MCF 10A (cell line): Measurements from ENCODE around the gene ZBTB38. TPM values are rescaled to one million over a fixed set of nuclear protein-coding genes. Genes with fewer than 3 reads are reported as not detected.

Experiments
- BruUV-seq: library from RNA; stranded (reverse); fragments of 400-500 nt; replicated peaks from 2 replicates; lab custom pipeline; 2021; lab: Mats Ljungman, UMichigan
- CTCF ChIA-PET: fragments of 300-600 bp; sonication (Branson Sonifier 250); formaldehyde crosslinking; extraction: SDS; loops from one replicate; lab custom pipeline; 2021; ENCODE audit warnings: antibody characterized with exemption, inconsistent platforms; lab: Yijun Ruan, JAX
- POLR2A ChIA-PET: fragments of 300-600, 350-650 bp; sonication (Branson Sonifier 250); formaldehyde crosslinking; extraction: SDS; loops from one replicate; lab custom pipeline; 2020; ENCODE audit warnings: antibody characterized with exemption, inconsistent platforms; lab: Yijun Ruan, JAX
- DNase-seq: peaks from one replicate; pipeline ENCODE4 v3.0.0-alpha.2; 2018; ENCODE audit not compliant: unreplicated experiment
- H3K27ac Mint-ChIP-seq: one replicate; pipeline ENCODE4 v1.8.0; 2022; ENCODE audit warnings: mild to moderate bottlenecking, low read depth, mixed read lengths; ENCODE audit not compliant: unreplicated experiment
- H3K27me3 Mint-ChIP-seq: one replicate; pipeline ENCODE4 v1.8.0; 2022; ENCODE audit warnings: mixed read lengths; ENCODE audit not compliant: insufficient read depth, unreplicated experiment
- H3K36me3 Mint-ChIP-seq: one replicate; pipeline ENCODE4 v1.8.0; 2022; ENCODE audit warnings: mild to moderate bottlenecking, moderate library complexity, mixed read lengths; ENCODE audit not compliant: insufficient read depth, unreplicated experiment
- H3K4me1 Mint-ChIP-seq: one replicate; pipeline ENCODE4 v1.8.0; 2022; ENCODE audit warnings: mixed read lengths; ENCODE audit not compliant: insufficient read depth, unreplicated experiment
- H3K4me3 Mint-ChIP-seq: one replicate; pipeline ENCODE4 v1.8.0; 2022; ENCODE audit warnings: mild to moderate bottlenecking, moderate library complexity, mixed read lengths; ENCODE audit not compliant: unreplicated experiment
- H3K9me3 Mint-ChIP-seq: one replicate; pipeline ENCODE4 v1.8.0; 2022; ENCODE audit warnings: mixed read lengths; ENCODE audit not compliant: unreplicated experiment
- intact Hi-C: fragments of 100-400 bp; cut with micrococcal nuclease; formaldehyde crosslinking; loops from 2 replicates; pipeline ENCODE4 v1.14.1; 2022
- total RNA-seq: library from RNA; stranded (reverse); gene quantifications from 2 replicates; pipeline ENCODE4 v1.2.3, GENCODE V29; 2022
- TF ChIP-seq, protein P1 (sequence below): fragments of 200-600 bp; IDR thresholded peaks from one replicate; pipeline ENCODE4 v1.8.0; 2022; ENCODE audit warnings: antibody characterized with exemption, mild to moderate bottlenecking; ENCODE audit not compliant: unreplicated experiment

ZBTB38 gene
- total RNA-seq, 1 experiment from 2014 or later, result 168 TPM

- Mint-ChIP-seq H3K36me3 (peaks cover 67% of the 10 kb centered on the region), H3K9me3 (no peaks in the 10 kb centered on the region), H3K27ac (peak overlapping the region; percentile 98), H3K4me3 (peak overlapping the region; percentile 73), H3K27me3 (no peaks in the 10 kb centered on the region), H3K4me1 (peaks cover 56% of the 10 kb centered on the region)
- DNase-seq, result peak; percentile 93
- ChIA-PET POLR2A (interaction anchor here (0.9 to 9.9 kb wide), 3 partner anchors 16 to 58 kb away, joined by 3 to 349 read pairs (median 210); no protein-coding TSS in a partner anchor), CTCF (interaction anchor here (0.7 to 2.5 kb wide), 11 partner anchors 9 to 85 kb away, joined by 3 to 12 read pairs (median 4); no protein-coding TSS in a partner anchor)
- intact Hi-C loops, result no loop called here
- BruUV-seq, result no TSS peak
- TF ChIP-seq, protein P1, sequence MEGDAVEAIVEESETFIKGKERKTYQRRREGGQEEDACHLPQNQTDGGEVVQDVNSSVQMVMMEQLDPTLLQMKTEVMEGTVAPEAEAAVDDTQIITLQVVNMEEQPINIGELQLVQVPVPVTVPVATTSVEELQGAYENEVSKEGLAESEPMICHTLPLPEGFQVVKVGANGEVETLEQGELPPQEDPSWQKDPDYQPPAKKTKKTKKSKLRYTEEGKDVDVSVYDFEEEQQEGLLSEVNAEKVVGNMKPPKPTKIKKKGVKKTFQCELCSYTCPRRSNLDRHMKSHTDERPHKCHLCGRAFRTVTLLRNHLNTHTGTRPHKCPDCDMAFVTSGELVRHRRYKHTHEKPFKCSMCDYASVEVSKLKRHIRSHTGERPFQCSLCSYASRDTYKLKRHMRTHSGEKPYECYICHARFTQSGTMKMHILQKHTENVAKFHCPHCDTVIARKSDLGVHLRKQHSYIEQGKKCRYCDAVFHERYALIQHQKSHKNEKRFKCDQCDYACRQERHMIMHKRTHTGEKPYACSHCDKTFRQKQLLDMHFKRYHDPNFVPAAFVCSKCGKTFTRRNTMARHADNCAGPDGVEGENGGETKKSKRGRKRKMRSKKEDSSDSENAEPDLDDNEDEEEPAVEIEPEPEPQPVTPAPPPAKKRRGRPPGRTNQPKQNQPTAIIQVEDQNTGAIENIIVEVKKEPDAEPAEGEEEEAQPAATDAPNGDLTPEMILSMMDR, result no peak
Measured at GRCh38 chr3:141370065-141370533, 1.8 kb downstream of the ZBTB38 start.

DNA sequence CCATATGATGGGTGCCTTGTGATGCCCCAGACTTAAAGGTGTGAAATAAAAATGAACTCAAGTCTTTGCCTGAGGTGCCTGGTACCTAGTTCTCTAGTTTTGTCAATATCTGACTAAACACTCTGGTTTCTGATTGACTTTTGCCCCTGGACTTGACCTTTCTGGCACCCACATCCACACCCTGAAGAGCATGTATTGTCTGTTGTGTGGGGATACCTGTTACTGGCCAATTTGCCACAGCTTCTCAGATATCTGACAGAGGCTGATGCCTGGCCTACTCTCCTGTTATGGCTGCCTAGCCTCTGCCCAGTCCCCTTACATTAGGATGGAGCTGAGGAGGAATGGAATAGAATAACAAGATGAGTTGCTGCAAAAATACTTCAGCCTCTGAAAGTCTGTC is 3.6 kb downstream of the ZBTB38 start:
- BruUV-seq, result no TSS peak
- Mint-ChIP-seq H3K9me3 (no peaks in the 10 kb centered on the region), H3K27ac (peak overlapping the region; percentile 42), H3K4me1 (peaks cover 56% of the 10 kb centered on the region), H3K27me3 (no peaks in the 10 kb centered on the region), H3K4me3 (peak overlapping the region; percentile 51), H3K36me3 (peaks cover 84% of the 10 kb centered on the region)
- intact Hi-C loops, result no loop called here
- no peak for DNase-seq
- ChIA-PET POLR2A (interaction anchor here (1.1 to 9.9 kb wide), 5 partner anchors 10 to 60 kb away, joined by 3 to 349 read pairs (median 4); no protein-coding TSS in a partner anchor), CTCF (interaction anchor here (0.6 to 2.5 kb wide), 9 partner anchors 11 to 278 kb away, joined by 3 to 12 read pairs (median 4); no protein-coding TSS in a partner anchor)
- TF ChIP-seq, protein P1, result no peak

DNA sequence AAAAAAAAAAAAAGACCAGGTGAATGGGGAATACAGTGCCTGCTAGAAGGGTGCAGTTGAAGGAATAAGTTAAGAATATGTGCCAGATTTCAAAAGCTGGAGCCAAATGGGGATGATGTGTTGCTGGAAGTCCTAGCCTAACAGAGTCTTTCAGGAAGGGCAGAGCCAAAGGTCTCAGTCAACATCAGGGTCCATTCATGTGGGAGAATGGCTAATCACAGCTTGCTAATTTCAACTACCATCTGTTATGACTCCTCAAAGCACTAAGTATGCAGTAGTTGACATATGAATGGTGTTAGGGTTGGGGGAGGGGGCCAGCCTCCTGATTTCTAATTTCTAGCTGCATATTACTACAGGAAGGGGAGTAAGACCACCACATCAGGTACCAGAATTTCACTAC is 4.4 kb downstream of the ZBTB38 start:
- no peaks in the 10 kb centered on the region for H3K27me3 Mint-ChIP-seq
- BruUV-seq, result no TSS peak
- POLR2A ChIA-PET, result interaction anchor here (1.5 to 9.9 kb wide), 4 partner anchors 14 to 61 kb away, joined by 3 to 349 read pairs (median 107); no protein-coding TSS in a partner anchor
- peaks cover 51% of the 10 kb centered on the region for H3K4me1 Mint-ChIP-seq
- peak overlapping the region; percentile 42 for H3K27ac Mint-ChIP-seq
- H3K4me3 Mint-ChIP-seq, result peak overlapping the region; percentile 51
- intact Hi-C loops, result no loop called here
- no peaks in the 10 kb centered on the region for H3K9me3 Mint-ChIP-seq
- H3K36me3 Mint-ChIP-seq, result peaks cover 85% of the 10 kb centered on the region
- CTCF ChIA-PET, result interaction anchor here (1.1 to 2.5 kb wide), 7 partner anchors 12 to 82 kb away, joined by 3 to 10 read pairs (median 6); no protein-coding TSS in a partner anchor
- no peak for DNase-seq
- TF ChIP-seq, protein P1, result no peak

DNA sequence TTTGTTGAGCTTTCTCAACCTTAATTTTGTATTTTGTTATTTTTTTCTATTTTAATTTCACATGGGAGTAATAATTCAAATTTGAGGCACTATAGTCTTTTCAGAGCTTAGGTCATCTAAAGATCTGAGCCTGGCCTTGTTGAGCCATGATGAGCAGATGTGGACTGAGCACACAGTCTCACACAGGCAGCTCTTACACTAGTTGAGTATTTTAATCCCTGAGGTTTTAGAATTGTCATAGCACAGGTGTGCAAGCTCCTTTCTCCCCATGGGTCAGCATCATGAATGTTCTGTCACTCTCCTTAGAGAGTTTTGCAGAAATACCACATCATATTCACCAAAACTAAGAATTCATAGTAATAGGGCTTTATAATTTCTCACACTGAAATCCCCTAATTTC is 4.9 kb downstream of the ZBTB38 start:
- no peak overlapping the region for H3K4me3 Mint-ChIP-seq
- H3K27ac Mint-ChIP-seq, result peak overlapping the region; percentile 42
- H3K36me3 Mint-ChIP-seq, result peaks cover 89% of the 10 kb centered on the region
- no TSS peak for BruUV-seq
- H3K9me3 Mint-ChIP-seq, result no peaks in the 10 kb centered on the region
- H3K4me1 Mint-ChIP-seq, result peaks cover 46% of the 10 kb centered on the region
- TF ChIP-seq, protein P1, result no peak
- ChIA-PET CTCF (interaction anchor here (0.6 to 1.6 kb wide), 8 partner anchors 9 to 81 kb away, joined by 3 to 10 read pairs (median 4); no protein-coding TSS in a partner anchor), POLR2A (interaction anchor here (1.5 to 9.9 kb wide), 4 partner anchors 13 to 62 kb away, joined by 3 to 349 read pairs (median 107); no protein-coding TSS in a partner anchor)
- intact Hi-C loops, result no loop called here
- no peak for DNase-seq
- no peaks in the 10 kb centered on the region for H3K27me3 Mint-ChIP-seq
